DMS53 treated with DMSO at 0.1 percent for 48 hours (cell line): ENCODE data around the gene TMEM170B.
A peak's percentile ranks its signal among the peaks of the same experiment; 100 is the strongest.

ENCODE experiments used
- DNase-seq: peaks from one replicate; lab custom pipeline; 2025; ENCODE audit not compliant: unreplicated experiment; lab: John Stamatoyannopoulos, UW

The TMEM170B gene

GRCh38 chr6:11613858-11614257 lies 76.3 kb downstream of the TMEM170B start:
- DNase-seq = no peak

- DNase-seq = no peak
These were observed 77.1 kb downstream of the TMEM170B start for GRCh38 chr6:11614534-11615213.

GRCh38 chr6:11615214-11615602 lies 77.7 kb downstream of the TMEM170B start:
- DNase-seq = no peak

- DNase-seq = no peak
These were observed 78.7 kb downstream of the TMEM170B start for GRCh38 chr6:11616200-11616611.

GRCh38 chr6:11618533-11618932 lies 81.0 kb downstream of the TMEM170B start:
- no peak for DNase-seq

- DNase-seq = peak; percentile 65
These were observed 83.6 kb downstream of the TMEM170B start for GRCh38 chr6:11621119-11621518.

GRCh38 chr6:11622156-11622555 lies 84.6 kb downstream of the TMEM170B start:
- DNase-seq = no peak

- DNase-seq = no peak
These were observed 85.7 kb downstream of the TMEM170B start for GRCh38 chr6:11623272-11623671.

- DNase-seq = no peak
These were observed 87.8 kb downstream of the TMEM170B start for GRCh38 chr6:11625302-11625701.

GRCh38 chr6:11626356-11626755 lies 88.8 kb downstream of the TMEM170B start:
- DNase-seq = no peak

- DNase-seq = no peak
These were observed 91.0 kb downstream of the TMEM170B start for GRCh38 chr6:11628562-11628961.

GRCh38 chr6:11631008-11631407 lies 93.5 kb downstream of the TMEM170B start:
- no peak for DNase-seq

GRCh38 chr6:11631539-11631938 lies 94.0 kb downstream of the TMEM170B start:
- no peak for DNase-seq

- DNase-seq = no peak
These were observed 94.7 kb downstream of the TMEM170B start for GRCh38 chr6:11632231-11632630.

GRCh38 chr6:11632795-11633511 lies 95.4 kb downstream of the TMEM170B start:
- no peak for DNase-seq
